ENCODE measurements around the gene CNPY4. TPM values are rescaled to one million over a fixed set of nuclear protein-coding genes. Genes with fewer than 3 reads are reported as not detected.

CNPY4 gene
- total RNA-seq, 1 donor from 2014 or later, result 27.9 TPM

DNA sequence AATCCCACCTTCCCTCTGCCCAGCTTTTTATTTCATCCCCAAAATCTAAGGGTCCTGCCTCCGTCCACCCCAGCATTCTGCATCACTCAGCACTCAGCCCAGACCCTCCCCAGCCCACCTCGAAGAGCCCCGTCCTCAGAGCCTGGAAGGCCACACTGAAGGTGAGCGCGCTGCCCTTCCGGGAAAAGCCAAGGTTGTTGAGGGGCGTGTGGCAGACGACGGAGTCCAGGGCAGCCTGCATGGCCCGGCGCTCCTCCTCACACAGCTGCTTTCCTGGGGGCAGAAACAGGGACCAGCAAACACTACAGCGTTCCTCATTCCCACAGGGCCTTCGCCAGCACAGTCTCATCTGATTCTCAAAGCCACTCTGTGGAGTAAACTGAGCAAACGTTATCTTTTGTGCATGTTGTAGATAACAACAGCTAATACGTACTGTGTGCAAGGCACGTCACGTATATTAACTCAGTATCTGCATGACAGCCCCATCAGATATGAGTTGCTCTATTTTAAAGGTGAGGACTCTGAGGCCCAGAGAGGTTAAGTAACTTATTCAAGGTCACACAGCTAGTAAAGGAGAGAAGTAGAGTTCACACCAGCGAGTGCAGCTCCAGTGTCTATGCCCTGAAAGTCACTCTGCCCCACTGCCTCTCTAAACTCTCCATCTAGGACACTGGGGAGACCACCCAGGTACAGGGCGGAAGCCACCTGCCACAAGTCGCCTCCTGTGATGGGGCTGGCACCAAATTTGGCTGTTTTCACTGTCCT is 36.3 kb downstream of the CNPY4 start:
- no peak for DNase-seq (ENCODE audit: low spot score in 2 of 2, unreplicated experiment in 2 of 2)
- no peak overlapping the region for H3K27ac Mint-ChIP-seq
- no peak for TF ChIP-seq CTCF (IDR thresholded peaks at IDR 0.05; ENCODE audit: unreplicated experiment)
- H3K4me3 Mint-ChIP-seq, result no peak overlapping the region
- H3K36me3 Mint-ChIP-seq, result peaks cover 5% of the 10 kb centered on the region
- H3K9me3 Mint-ChIP-seq, result no peaks in the 10 kb centered on the region
- peaks cover 10% of the 10 kb centered on the region for H3K4me1 Mint-ChIP-seq
- no peaks in the 10 kb centered on the region for H3K27me3 Mint-ChIP-seq (ENCODE audit: low read depth)

DNA sequence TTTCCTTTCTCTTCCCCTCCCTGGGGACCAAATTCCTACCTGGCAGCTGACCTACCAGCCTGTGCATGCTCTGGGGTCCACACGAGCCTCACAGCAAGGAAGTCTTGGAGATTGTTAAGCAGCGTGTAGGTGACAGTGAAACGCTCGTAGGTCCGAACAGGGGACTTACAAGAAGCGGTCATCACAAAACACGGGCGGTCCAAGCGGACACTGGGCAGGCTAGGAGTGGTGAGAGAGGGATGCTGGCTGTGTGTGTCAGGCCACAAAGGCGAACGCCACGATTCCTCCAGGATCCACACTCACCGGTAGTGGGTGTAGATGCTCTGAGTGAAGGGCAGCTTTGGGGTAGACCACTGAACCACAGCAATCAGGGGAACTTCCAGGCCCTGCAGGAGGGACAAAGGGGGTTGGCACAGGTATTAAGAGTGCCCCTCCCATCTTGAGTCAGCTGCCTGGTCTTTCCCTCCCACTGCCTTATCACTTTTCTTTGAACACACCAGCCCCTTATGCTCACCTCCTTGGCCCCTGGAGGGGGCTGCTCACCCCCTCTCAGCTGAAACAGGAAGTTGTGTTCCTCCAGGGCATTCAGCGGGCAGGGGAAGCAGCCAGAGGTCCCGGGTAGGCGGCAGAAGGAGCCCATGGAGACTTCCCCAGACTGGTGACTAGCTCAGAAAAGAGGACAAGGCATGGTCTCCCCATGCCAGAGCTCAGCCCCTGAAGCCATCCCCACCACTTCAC is 37.1 kb downstream of the CNPY4 start:
- Mint-ChIP-seq H3K4me1 (peaks cover 10% of the 10 kb centered on the region), H3K27me3 (ENCODE audit: low read depth) (no peaks in the 10 kb centered on the region), H3K36me3 (peaks cover 5% of the 10 kb centered on the region), H3K4me3 (peak overlapping the region; percentile 68), H3K9me3 (no peaks in the 10 kb centered on the region), H3K27ac (peak overlapping the region; percentile 53)
- no peak for DNase-seq (ENCODE audit: low spot score in 2 of 2, unreplicated experiment in 2 of 2)
- TF ChIP-seq CTCF (IDR thresholded peaks at IDR 0.05; ENCODE audit: unreplicated experiment), result no peak

DNA sequence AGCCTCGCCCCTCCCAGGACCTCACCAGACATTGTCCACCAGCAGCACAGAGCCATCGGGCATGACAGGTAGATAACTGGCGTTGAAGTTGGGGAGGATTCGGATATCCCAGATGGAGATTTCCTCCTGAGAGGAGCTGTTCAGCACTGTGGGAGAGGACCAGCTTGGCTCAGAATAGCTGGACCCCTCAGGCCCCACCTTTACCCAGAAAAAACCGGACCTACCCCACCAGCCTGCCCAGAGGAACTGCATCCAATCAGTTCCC is 37.6 kb downstream of the CNPY4 start:
- no peak for TF ChIP-seq CTCF (IDR thresholded peaks at IDR 0.05; ENCODE audit: unreplicated experiment)
- Mint-ChIP-seq H3K4me3 (peak overlapping the region; percentile 68), H3K27ac (peak overlapping the region; percentile 53), H3K4me1 (peaks cover 10% of the 10 kb centered on the region), H3K9me3 (no peaks in the 10 kb centered on the region), H3K36me3 (peaks cover 5% of the 10 kb centered on the region), H3K27me3 (ENCODE audit: low read depth) (no peaks in the 10 kb centered on the region)
- no peak for DNase-seq (ENCODE audit: low spot score in 2 of 2, unreplicated experiment in 2 of 2)

- Mint-ChIP-seq H3K4me3 (peak overlapping the region; percentile 68), H3K9me3 (no peaks in the 10 kb centered on the region)
Observed at GRCh38 chr7:100157334-100158228, 38.1 kb downstream of the CNPY4 start.

More at GRCh38 chr7:100157334-100158228, 38.1 kb downstream of the CNPY4 start:
- TF ChIP-seq CTCF (IDR thresholded peaks at IDR 0.05; ENCODE audit: unreplicated experiment), result no peak
- Mint-ChIP-seq H3K27ac (peak overlapping the region; percentile 67), H3K27me3 (ENCODE audit: low read depth) (no peaks in the 10 kb centered on the region), H3K4me1 (peaks cover 11% of the 10 kb centered on the region), H3K36me3 (peaks cover 1% of the 10 kb centered on the region)
- no peak for DNase-seq (ENCODE audit: low spot score in 2 of 2, unreplicated experiment in 2 of 2)

All from mesothelial cell of epicardium (in vitro differentiated cells).